ENCODE measurements around the gene HOXC10.

Gene HOXC10

DNA sequence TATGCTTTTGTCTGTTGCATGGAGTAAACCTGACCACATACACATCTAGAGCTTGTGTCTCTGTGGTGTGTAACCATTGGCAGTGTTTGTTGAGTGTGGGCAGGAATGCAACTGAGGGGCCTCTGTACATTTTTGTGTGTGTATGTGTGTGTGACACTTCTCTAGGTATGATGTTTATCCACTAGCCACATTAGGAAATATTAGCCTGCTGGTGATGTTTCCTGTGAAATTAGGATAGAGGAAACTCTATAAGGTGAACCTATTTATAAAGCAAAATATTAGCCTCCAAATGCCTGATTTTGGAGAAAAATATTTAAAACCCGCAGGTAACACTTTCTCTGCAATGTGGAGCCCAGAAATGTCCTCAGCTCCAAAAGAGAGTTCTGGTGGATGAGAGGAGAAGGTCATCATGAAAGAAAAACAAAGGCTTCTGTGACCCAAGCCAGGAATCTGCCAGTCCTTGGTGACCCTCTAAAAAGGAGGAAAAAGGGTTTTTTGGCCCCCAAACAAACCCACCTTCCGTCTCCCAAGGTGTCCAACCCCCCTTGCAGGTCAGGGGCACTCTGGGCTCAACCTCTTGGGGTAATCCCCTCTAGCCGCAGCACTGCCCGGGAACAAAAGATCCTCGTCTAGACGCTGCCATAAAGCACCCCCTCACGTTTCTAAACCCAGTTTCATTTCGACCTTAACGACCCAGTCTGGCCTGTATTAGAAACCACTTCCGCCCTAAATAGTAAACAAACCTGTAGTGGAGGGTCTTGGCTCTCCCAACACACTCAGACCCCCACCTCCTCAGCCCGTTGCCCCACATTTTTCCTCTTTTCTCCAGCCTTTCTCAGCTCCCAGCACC lies 7.1 kb upstream of the HOXC10 start:
- DNase-seq (ENCODE audit: low spot score) = no peak

DNA sequence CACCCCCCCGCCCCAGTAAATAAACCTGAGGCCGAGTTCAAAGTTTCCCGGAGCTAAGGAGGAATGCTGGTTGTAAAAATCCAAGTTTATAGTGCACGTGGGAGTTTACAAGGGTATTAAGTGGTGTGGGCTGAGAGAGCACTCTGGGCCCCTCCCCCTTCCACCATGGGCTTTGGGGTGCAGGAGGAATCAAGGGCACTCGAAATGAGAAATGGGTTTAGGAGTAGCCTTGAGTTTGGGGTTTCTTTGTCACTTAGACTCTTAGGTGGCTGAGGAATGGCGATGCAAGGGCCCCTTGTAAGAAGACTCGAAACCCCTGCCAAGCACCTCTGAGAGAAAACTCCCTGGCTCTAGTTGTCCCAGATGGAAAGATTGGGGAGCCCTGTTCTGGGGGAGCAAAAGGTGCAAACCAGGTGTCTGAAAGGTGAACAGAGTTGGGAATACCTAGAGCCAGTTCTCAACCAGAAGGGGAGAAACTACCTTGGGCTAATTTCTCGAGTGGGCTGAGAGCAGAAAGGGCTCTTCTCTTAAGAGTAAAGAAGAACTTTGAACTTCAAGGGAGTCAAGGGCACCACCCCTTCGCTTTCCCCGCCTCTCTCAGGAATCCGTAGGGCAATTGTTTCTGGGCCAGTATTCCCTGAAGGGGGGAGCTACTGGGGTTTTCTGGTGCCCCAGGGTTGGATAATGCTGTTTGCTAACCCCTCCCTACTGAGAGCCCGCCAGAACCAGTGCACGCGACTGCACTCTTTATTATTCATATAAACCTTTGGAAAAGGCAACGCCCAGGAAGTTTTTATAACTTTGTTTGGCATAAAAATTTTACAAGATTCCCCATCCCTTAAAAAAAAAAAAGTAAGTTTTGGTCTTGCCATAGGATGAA lies 6.2 kb upstream of the HOXC10 start:
- DNase-seq (ENCODE audit: low spot score) = no peak

DNA sequence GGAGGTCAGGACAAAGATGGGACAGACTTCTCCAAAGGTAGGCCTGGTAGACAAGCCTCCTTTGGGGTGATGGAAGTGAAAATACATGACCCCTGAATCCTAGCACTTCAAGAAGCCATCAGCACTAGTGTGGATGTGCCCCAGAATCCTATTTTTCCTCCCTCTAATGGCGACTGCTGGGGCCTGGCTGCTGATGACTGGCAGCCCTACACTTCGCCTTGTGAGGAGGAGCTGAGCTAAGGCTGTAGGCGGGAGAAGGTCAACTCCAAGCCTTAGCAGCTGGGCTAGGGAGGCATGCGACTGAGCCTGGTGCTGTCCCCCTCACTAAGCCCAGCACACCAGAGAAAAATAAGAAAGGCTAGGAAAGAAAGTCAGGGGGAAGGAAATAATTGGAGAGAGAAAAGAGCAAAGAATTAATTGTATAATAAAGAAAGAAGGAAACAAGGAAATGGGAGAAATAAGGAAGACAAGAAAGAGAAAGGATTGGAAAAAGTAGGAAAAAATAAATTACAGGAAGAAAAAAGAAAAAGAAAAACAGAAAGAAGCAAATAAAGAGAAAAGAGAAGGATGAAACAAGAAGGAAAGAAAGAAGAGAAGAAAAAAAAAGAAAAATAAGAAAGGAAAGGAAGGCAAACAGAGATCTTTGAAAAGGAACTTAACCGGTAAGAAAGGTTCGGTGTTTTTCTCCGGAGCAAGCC lies 4.7 kb upstream of the HOXC10 start:
- peak; percentile 61 for DNase-seq (ENCODE audit: low spot score)

DNA sequence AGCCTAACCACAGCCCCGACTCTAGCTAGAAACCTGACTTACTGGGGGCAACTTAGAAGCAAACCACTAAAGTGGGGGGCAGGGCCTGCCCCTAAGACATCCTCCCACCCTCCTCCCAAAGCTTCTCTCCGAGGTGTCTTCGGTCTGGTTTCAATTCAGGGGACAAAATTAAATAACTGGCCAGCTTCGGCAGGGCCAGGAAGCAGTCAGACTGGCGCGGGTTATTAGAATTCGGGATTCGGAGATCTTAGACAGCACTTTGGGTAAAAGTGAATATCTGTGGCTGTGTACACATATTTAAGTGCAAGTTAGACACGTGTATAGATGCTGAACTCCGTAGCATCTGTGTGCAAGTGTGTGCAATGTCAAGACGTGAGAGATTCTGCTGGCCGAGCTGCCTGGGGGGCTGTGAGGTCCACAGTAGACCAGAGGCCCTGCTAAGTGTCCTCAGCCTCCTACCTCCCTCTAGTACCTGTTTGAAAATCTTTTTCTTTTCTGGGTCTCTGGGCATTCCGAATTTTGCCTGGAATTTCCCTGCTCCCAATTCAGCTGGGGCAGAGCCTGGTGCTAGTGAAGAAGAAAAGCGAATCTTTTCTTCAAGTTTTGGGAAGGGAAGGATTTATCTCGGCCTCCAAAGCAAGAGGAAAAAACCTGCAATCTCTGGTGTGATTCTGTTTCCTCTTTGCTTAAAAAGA lies 4.0 kb upstream of the HOXC10 start:
- DNase-seq (ENCODE audit: low spot score) = no peak

DNA sequence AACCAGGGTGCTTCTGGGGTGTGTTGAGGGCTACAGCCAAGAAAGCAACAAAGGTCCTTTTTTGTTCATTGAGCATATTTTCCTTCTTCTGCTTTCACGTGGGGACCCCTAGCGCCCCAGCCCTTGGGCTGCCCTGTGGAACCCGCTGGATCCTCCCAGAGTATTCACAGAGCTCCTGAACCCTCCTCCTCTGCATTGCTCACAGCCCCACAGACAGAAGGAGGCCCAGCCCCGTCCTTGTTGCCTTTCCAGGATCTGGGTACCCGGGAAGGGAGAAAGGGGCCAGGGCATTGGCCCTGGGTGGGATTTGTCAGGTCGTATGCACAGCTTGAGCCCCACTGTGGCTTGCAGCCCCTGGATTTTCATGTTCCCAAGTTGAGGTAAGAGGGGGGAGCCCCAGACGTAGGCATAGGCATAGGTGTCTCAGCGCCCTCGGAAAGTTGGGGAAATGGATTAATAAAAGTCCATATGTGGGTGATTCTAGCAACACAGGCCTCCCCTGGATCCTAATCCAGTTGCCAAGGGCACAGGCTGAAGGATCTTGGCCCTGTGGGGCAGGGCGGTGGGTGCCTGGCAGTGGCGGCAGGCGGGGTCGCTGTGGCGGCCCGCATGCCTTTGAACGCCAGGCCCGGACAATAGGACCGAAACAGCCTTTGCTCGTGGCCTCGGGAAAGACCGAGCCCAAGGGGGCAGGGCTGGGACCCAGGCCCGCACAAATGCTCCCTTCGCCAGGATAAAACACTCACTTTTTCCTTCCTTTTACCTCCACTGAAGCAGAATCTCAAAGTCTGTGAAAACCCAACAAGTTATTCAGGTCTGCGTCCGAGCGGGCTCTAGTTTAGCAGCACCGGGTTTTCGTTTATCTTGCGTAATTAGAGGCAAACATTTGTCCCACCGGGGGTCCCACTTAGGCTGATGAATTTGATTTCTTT lies 3.0 kb upstream of the HOXC10 start:
- DNase-seq (ENCODE audit: low spot score) = no peak

DNA sequence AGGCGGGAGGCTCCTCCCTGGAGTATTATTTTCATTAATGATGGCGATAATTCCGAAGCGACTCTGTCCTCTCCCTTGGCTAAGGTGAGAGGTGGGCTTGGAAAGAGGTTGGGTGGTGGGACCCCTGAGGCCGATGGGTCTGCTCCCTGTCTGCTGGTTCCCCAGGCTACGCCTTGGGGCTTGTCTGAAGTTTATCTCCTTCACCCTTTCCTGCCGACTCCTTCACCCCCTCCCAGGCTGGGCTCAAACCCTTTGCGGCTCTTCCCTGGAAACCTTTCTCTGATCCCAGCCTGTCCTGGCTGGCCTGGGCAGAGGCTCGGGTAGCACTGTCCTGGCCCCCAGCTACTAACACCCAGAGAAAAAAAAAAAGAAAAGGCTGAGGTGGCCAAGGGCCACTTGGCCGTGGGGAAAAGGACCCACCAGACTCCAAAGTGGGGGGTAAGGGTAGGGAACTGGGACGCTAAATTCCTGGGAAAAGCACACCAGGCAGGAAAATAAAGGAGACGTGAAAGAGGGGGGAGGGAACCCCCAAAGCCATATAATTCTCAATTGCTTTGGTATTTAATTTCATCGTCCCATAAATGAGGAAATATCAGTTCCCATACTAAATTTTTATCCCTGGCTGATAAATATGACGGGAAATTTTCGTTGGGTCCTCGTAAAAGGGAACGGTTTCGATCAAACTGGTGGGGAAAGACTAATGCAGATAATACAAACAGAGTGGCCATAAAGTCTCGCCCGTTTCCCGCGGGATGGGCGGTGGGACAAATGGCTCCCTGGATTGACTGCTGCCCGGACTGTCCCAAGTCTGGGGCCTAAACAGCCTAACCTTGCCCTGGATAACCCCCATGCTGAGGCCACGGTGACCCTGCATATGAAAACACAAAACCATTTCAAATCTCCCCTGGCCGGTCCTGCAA lies 2.0 kb upstream of the HOXC10 start:
- DNase-seq (ENCODE audit: low spot score) = no peak

DNA sequence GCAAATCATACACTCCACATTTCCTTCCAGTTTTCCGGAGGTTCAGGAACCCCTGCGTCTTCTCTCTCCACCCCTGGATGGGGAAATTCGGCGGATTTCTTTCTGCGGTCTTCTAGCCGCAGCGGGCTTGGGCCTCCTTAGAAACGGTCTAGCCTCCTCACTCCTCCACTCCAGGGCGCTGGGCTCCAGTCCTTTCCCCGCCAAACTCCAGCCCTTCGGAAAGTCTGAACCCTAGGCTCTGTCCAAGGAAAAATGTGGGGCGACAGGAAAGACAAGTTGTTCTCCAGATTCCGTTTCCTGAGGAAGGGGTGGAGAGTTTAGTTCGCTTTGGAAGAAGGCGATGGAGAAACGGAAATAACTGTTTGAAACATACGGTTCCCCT lies 1.4 kb upstream of the HOXC10 start:
- no peak for DNase-seq (ENCODE audit: low spot score)

DNA sequence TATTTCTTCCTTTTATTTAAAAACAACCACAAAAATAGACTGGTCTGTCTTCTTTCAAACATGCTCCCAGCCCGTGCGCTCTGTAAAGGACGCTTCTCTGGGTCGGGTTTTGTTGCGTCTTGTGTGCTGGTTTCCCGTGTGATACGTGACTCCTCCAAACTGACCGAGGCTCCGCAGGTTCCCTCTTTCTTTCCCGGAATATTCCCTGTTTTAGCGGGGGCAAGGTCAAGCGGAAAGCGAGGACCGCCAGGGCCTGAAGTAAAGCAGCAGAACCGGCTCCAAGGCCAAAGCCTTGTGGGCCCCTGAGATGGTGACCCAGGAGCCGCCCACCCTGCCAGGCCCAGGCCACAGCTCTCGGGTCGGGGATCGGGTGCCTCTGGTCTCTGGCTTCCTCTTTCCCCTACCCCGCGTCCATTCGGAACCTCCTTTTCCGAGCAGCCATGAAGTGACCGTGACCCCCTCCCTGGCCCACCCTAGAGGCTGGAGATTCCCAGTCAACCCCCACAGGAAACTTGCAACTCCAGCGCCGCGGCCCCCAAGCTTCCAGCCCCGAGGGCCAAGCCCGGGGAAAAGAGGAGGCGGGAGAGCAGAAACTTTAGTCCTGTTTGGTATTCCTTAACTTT lies 885 bp upstream of the HOXC10 start:
- no peak for DNase-seq (ENCODE audit: low spot score)

DNA sequence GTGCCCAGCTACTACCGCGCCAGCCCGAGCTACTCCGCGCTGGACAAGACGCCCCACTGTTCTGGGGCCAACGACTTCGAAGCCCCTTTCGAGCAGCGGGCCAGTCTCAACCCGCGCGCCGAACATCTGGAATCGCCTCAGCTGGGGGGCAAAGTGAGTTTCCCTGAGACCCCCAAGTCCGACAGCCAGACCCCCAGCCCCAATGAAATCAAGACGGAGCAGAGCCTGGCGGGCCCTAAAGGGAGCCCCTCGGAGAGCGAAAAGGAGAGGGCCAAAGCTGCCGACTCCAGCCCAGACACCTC lies 697 bp downstream of the HOXC10 start:
- DNase-seq (ENCODE audit: low spot score) = no peak

DNA sequence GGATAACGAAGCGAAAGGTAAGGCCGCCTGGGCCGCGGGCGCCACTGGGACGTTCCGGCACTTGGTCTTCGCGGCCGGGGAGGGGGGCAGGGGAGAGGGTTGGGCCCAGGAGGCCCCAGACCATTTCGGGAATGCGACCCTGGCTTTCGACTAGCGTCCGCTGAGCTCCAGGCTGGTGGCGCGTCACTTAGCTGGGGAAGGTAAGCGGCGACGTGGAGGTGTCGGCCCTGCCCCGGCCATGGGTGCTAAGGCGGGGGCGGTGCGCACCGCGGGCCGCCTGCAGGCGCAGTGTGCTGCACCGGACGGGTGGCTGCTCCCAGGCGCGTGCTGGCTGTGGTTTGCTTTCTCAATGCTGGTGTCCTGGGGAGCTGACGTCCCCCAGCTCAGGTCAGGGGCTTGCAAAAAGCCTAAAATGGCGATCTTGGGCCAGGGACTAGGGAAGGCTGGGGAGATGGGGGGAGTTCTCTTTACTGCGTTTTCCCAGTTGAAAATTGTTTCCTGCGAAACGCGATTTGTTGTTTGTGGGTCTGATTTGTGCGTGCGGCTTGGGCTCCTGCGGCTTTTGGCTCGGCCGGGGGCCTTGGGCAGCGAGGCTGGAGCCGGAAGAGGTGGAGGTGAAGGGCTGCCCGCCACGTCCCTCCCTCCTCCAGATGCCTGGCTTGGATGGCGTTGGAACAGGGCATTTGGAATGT lies 1.2 kb downstream of the HOXC10 start:
- DNase-seq (ENCODE audit: low spot score) = peak; percentile 69

DNA sequence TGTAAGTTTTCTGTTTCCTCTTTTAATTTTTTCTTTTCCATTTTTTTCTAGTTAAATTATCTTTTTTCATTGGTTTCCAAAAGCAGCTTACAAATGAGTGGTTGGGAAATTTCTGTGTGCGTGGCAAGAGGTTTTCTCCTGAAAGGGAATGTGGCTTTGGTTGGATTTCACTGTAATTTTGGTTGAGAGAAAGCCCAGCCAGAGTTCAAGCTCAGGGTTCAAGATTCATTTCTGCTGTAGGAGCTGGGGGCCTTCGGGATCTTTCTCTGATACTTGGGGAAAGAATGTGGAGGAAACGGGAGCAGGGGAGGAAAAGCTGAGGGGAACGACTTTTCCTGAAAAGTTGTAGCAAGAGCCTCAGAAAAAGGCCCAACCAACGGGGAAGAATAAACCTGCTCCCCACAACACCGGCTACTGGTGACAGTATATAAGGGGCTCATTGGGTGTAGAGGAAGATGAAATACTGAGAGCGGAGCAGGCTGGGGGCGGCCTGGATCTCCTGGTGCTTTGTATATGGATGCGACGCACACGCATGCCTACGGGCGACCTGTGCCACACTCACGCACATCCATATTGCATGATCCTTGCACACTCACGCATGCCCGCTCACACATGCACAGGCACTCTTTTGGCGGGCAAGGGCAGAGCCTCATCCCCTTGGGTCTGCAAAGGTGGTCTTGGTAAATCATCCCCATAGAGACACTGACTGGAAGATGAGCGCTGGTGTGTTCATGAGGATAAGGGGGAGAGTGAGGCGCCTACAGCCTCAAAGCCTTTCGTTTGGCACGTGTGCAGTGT lies 1.9 kb downstream of the HOXC10 start:
- DNase-seq (ENCODE audit: low spot score) = no peak

DNA sequence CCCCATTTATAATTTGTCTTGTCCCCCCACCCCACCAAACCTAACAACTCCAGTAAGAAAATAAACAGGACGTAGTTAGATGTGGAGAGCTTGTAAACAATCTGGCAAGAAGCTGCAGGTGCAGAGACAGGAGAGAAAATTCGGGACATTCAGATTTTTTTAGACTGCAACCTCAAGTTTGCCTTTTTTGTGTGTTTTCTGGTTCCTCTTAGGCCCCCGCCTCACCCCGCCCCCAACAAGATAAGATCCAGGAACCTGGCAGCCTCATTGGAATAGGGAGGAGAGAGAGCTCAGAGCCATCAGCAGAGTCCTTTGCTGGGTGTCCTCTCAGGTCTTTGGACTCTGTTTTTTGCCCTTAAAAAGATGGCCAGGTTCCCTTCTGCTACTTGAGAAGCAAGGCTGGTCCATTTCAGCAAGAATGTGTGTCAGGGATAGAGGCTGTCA lies 2.9 kb downstream of the HOXC10 start:
- DNase-seq (ENCODE audit: low spot score) = no peak

DNA sequence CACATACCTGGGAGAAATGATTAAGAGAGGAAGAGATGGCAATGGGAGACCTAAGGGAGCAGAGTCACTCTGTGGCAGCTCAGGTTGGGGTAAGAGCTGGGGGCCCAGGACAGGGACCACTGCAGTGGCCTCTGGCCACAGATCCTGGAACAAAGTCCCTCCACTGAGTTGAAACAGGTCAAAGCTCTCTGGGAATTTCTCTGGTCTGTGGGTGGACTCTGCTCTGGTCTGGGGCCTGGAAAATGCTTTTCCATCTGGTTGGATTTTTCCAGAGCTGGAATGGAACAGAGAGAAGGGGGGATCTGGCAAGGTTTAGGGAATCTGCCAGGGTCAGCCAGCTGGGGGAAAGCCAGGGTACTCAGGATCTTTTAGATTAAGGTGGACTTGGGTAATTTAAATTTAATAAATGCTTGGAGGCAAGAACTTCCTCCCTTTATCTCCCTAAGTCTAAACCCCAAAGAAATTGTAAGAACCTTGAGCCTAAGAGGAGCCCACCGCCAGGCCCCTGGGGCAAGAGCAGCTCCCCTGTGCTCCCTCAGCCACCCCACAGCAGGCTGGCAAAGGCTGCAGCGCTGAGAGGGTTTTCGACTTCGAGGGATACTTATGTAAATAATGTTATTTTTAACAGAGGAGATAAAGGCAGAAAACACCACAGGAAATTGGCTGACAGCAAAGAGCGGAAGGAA lies 3.7 kb downstream of the HOXC10 start:
- DNase-seq (ENCODE audit: low spot score) = peak; percentile 3

DNA sequence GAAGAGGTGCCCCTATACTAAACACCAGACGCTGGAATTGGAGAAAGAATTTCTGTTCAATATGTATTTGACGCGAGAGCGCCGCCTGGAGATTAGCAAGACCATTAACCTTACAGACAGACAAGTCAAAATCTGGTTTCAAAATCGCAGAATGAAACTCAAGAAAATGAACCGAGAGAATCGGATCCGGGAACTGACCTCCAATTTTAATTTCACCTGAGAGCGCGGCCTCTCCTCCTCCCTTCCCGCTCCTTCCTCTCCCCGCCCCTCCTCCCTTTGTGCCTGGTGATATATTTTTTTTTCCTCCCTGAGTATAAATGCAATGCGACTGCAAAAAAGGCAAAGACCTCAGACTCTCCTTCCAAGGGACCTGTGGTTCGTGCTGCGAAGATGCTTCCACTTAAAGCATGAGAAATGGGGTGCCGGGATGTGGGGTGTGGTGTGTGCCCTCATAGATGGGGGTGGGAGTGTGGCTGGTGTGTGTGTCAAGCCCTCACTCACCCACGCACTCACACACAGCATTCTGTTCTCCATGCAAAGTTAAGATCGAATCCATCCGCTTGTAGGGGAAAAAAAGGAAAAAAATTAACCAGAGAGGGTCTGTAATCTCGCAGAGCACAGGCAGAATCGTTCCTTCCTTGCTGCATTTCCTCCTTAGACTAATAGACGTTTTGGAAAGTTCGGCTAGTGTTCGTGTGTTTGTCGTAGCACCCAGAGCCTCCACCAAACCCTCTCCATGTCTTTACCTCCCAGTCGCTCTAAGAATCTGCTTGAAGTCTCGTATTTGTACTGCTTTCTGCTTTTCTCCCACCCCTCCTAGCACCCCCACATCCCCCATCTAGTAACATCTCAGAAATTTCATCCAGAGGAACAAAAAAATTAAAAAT lies 4.5 kb downstream of the HOXC10 start:
- DNase-seq (ENCODE audit: low spot score) = peak; percentile 73

DNA sequence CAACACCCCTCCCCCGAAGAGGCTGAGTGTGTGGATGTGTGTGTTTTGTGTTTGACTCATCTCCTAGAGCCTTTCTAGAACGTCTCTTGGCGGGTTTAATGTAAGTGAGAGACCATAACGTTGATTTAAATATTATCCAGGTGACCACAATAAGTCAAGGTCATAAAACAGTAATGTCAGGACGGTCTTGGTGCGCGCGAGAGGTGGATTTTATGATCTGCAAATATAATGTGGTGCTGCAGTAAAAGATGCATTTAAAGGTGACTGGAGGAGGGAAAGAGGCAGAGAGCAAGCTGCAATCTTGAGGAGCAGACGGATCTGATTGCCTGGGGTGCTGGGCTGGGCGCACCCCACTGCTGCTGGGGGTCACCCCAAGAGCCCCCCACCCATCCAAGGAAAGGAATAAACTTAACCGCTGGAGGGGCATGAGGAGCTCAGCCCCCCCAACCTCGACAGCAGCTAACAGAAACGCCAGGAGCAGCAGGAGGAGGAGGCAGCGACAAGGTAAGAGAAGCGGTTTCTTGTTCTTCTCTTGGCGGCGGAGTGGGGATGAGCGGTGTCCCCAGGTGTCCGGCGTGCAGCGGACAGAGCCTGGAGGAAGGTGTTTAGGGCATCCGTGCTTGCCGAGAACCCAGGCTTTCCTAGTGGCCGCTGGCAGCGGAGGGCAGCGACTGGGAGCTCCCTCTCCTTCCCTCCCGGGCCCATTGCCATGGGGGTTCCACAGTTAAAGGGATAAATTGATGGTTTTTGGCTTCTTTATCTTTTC lies 5.5 kb downstream of the HOXC10 start:
- DNase-seq (ENCODE audit: low spot score) = peak; percentile 78

DNA sequence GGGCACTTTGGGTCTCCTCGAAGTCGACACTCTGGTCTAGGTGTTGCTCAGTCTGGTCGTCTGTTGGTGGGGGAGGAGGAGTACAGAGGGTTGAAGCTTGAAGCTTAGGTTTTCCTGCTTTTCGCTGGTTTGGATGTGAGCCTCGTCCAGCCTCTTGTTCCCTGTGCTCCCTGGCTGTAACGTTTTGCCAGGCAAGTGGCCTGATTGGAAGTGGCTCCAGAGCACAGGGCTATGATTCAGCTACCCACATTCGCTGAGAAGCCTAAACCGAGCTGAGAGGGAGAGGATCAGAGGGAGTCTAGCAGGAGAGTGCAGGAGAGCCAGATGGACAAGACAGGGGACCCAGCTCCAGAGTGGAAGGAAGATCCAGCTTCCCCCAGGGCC lies 6.1 kb downstream of the HOXC10 start:
- peak; percentile 82 for DNase-seq (ENCODE audit: low spot score)
